Right lobe of liver (tissue), 4 donors: ENCODE data around the gene LDAH.

Experiments
- POLR2A ChIP-seq: fragments of 450-650 bp; IDR thresholded peaks from one replicate; pipeline ENCODE4 v1.6.1; 2017; ENCODE audit warnings: antibody characterized with exemption, mild to moderate bottlenecking
- TF ChIP-seq, protein P1 (sequence below), 4 donors: fragments of 200-600 bp in 3 of 4; fragments of 450-650 bp in 1 of 4; IDR thresholded peaks; one replicate each; pipeline versions ENCODE4 v1.5.1 to v1.8.0; 2016 to 2022; ENCODE audit warnings: antibody characterized with exemption in 4 of 4, mild to moderate bottlenecking in 2 of 4
- donor health status: DM: no; HTN: no; CAD: no.
- donor health status: DM: no; HTN: no; CAD: no.
- donor health status: DM: no; HTN: yes; CAD: no.

DNA sequence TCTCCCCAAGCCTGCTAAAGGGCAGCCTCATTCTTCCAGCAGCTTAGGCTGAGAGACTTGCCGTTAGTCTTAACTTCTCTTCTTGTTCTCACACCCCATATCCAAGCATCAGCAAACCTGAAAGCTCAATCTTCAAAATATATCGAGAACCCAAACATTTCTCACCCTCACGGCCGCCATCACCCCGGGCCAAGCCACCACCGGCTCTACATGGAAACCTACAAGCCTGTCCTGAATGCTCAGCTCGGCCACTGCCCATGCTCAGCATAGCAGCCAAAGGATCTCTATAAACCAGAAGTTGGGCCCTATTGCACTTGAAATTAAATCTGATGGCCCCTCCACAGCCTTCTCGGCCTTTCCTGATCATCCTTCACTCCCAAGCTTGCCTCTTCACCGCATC lies 174.1 kb downstream of the LDAH start:
- TF ChIP-seq POLR2A, result no peak
- TF ChIP-seq, protein P1, sequence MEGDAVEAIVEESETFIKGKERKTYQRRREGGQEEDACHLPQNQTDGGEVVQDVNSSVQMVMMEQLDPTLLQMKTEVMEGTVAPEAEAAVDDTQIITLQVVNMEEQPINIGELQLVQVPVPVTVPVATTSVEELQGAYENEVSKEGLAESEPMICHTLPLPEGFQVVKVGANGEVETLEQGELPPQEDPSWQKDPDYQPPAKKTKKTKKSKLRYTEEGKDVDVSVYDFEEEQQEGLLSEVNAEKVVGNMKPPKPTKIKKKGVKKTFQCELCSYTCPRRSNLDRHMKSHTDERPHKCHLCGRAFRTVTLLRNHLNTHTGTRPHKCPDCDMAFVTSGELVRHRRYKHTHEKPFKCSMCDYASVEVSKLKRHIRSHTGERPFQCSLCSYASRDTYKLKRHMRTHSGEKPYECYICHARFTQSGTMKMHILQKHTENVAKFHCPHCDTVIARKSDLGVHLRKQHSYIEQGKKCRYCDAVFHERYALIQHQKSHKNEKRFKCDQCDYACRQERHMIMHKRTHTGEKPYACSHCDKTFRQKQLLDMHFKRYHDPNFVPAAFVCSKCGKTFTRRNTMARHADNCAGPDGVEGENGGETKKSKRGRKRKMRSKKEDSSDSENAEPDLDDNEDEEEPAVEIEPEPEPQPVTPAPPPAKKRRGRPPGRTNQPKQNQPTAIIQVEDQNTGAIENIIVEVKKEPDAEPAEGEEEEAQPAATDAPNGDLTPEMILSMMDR (IDR thresholded peaks at IDR 0.05), result no peak
